HS-5 (cell line): Measurements from ENCODE around the gene HDGFL2.

Experiments used
- DNase-seq: peaks from one replicate; pipeline ENCODE4 v3.0.0-alpha.2; 2012; ENCODE audit warnings: low read depth

The HDGFL2 gene

GRCh38 chr19:4472174-4472974 lies at the start of gene HDGFL2:
TSS of gene HDGFL2 (plus strand) at chr19:4472297. CDS start at chr19:4472351, 54 bp downstream.
- no peak for DNase-seq

DNA sequence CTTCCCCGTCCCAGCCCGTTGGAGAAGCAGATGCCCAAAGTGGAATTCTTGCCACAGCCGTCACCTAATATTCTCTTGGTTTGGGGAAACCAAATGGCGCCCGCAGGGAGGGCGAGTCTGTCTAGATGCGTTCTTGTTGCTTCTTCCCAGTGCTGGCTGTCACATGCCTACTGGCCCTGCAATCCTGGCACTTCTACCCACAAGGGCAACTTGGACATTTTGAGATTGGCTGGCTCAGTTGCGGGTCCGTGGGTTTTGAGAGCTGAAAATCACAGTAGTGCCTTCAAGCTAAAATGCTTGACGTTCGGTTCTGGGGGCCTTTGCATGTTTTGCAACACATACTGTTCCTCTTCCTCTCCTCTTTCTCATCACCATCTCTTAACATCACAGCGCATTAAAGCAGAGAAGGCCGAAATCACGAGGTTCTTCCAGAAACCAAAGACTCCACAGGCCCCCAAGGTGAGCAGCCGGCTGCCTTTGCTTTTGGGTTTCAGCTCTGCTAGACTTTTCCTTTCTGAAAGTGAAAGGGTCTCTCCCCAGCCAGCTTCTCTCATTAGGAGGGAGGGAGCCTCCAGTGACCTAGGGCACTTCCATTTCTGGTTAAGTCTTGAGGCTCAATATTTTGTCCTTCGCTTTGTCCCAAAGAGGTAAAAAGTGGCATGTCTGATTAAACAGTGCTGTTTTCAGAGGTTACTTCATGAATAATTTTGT lies 48.5 kb upstream of the HDGFL2 start:
- no peak for DNase-seq

DNA sequence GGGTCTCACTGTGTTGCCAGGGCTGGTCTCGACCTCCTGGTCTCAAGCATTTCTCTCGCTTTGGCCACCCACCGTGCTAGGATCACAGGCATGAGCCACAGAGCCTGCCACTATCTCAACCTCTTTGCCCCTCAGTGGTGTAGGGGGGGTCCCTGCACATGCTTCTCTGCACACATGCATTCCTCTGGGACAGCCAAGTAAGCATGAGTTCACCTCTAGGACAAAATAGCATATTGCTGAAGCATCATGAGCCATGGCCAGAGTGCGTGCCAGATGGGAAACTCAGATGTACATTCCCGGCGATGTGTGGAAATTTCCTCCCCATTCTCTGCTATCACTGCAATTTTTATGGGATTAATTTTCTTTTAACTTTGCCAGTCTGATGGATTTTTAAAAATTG lies 46.6 kb upstream of the HDGFL2 start:
- DNase-seq = peak; percentile 98

GRCh38 chr19:4428326-4428975 lies 43.6 kb upstream of the HDGFL2 start:
- DNase-seq = no peak

DNA sequence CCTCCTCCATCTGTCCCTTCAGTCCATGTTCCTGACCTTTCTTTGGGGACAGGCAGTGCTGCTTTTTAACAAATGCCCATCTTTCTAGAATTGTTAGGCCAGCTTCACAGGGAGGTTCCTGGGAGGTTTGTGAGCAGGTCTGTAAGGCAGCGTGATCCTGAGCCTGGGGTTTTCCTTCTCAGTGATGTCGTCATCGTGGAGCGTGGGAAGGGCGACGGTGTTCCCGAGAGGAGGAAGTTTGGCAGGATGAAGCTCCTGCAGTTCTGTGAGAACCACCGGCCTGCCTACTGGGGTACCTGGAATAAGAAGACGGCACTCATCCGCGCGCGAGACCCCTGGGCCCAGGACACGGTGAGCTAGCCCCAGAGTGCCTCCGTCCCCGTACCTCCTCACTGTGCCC lies 42.8 kb upstream of the HDGFL2 start:
- DNase-seq = no peak

DNA sequence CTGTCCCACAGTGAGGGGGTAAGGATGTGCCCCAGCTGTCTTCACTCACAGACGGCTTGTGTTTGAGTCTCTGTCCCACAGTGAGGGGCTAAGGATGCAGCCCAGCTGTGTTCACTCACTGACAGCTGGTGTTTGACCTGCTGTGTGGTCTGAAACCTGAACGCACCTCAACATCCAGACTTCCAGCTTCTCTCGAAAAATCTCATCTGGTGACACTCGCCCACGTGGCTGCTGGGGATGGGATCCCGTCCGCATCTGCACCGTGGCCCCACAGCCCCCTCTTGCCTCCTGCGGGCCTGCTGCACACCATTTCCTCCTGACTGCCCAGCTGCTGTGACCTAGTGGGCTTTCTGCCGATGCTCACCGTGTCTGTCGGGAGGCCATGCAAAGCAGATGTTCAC lies 42.3 kb upstream of the HDGFL2 start:
- no peak for DNase-seq

- no peak for DNase-seq
Measured at GRCh38 chr19:4430760-4431159, 41.3 kb upstream of the HDGFL2 start.

- no peak for DNase-seq
Measured at GRCh38 chr19:4431296-4431695, 40.8 kb upstream of the HDGFL2 start.

GRCh38 chr19:4431808-4432674 lies 40.1 kb upstream of the HDGFL2 start:
- DNase-seq = no peak

GRCh38 chr19:4432918-4433506 lies 39.1 kb upstream of the HDGFL2 start:
- no peak for DNase-seq

GRCh38 chr19:4434391-4434790 lies 37.7 kb upstream of the HDGFL2 start:
- DNase-seq = no peak

GRCh38 chr19:4436231-4436630 lies 35.9 kb upstream of the HDGFL2 start:
- DNase-seq = no peak

DNA sequence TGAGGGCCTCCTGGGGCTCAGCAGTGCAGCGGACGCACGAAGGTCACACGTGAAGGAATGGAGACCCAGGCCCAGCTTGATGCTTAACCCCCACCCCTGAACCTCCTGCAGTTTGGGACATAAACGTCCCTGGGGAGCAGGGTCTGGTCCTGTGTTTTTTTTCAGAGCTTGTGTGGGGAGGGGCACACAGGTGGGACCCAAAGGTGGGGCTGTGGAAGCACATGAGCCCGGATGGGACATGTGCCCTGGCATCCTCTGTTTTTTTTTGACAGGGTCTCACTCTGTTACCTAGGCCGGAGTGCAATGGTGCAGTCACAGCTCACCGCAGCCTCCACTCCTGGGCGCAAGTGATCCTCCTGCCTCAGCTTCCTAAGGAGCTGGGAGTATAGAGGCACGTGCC lies 35.0 kb upstream of the HDGFL2 start:
- DNase-seq = no peak

DNA sequence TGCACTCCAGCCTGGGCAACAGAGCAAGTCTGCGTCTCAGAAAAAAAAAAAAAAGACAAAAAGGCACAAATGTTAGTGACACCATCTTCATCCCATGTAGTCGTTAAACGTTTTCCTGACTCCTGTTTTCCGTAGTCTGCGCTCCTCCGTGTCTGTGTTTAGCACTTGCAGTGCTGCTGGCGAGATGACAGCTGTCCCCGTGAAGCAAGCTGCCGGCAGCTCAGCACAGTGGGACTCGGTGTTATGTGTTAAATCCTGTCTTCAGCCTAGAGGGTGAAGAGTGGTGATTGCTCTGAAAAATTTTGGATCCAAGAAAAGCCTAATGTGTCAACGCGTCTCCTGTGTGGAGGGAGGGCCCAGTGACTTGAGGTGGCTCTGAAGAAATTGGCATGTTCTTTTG lies 32.9 kb upstream of the HDGFL2 start:
- DNase-seq = no peak

DNA sequence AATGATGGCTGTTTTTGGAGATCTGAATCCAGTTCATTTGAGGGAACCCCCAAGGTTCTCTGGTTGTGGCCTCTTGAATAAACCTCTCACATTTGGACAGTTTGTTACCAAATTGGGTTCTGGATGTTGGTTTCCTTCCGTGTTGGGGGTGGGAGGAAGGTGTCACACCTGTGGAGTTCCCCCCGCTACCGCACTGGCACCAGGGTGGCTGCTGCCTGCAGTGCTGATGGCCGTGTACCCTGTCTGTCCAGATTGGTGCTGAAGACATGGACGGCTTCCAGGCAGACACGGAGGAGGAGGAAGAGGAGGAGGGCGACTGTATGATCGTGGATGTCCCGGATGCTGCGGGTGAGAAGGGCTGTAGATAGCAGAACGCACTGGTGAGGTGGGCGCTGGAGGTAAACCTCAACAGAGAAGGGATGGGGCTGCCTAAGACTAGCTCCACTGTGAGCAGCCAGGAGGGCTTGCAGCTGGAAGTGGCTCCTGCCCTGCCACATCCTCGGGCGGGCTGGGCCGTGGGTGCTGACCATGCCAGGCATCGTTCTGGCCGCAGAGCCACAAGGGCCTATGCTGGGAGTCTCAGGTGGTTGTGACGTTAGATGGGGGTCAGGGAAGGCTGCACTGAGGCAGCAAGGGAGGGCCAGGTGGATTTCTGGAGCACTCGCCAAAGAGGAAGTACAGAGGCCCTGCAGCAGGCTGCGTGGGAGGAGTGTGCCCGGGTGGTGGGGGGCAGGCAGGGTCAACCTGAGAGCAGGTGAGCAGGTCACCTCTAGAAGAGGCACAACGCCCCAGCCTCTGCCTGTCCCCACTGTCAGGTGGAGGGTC lies 29.9 kb upstream of the HDGFL2 start:
- DNase-seq = no peak

DNA sequence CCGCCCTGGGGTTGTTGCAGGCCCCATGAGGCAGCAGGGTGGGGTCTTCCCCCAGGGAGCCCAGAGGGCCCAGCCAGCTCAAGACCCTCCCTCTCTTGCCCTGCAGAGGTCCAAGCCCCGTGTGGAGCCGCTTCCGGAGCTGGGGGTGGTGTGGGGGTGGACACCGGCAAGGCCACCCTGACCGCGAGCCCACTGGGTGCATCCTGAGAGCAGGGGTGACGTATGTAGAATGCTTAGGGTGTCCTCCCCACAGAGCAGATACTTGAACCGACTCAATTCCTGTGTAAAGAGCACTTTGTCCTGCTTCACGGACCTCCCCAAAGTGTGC lies 29.3 kb upstream of the HDGFL2 start:
- no peak for DNase-seq

- no peak for DNase-seq
Measured at GRCh38 chr19:4443188-4443587, 28.9 kb upstream of the HDGFL2 start.

DNA sequence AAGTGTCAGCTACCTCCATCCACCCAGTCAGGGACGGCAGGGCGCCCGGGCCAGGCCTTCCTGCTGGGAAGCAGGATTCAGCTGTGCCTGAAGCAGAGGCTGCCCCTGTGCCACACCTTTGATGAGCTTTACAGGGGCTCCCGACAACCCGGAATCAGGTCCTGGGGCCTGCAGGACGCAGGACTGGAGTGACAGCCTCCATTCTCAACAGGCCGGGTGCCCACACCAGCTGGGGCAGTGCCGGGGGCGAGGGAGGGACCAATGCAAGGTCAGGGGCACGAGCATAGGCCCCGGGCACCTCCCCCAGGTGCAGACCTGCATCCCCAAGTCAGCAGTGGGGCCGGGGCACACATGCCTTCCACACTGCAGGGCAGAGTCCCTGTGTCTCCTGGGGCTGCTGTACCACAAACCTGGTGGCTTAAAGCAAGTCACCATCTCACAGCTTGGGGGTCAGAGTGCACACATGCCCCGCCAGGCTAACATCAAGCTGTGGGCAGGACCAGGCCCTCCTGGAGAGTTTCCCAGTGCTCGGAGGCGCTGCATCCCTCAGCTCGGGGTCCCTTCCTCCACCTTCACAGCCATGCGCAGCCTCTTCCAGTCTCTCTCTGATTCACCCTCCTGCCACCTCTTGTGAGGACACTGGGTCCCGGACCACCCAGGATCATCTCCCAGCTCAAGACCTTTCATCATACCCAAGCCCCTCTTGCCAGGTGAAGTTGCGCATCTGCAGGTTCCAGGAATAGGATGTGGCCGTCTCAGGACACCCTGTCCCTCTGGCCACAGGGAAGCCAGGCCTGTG lies 27.9 kb upstream of the HDGFL2 start:
- no peak for DNase-seq

- DNase-seq = no peak
Measured at GRCh38 chr19:4444765-4445741, 27.0 kb upstream of the HDGFL2 start.
